HEK293 (cell line): ENCODE measurements around the gene NDUFAF5.
"Not testable (repeated sequence)": the region's sequence is repeated elsewhere in the genome, so short reads cannot be mapped to it uniquely, and the experiment has no call there.

ENCODE experiments used
- CTCF ChIA-PET: fragments of 350-600 bp; formaldehyde crosslinking; extraction: SDS; loops from one replicate; lab custom pipeline; 2021; ENCODE audit warnings: antibody characterized with exemption; lab: Yijun Ruan, JAX
- POLR2A ChIA-PET: fragments of 300-600 bp; formaldehyde crosslinking; extraction: SDS; loops from one replicate; lab custom pipeline; 2020; ENCODE audit warnings: antibody characterized with exemption, inconsistent platforms; lab: Yijun Ruan, JAX
- H3K27ac ChIP-seq: fragments of 200-500 bp; sonication (Bioruptor generic); 2 replicates; pipeline ENCODE4 v1.5.1; 2014; ENCODE audit warnings: low read depth, low read length, control low read depth, inconsistent platforms; ENCODE audit errors: extremely low read depth
- H3K36me3 ChIP-seq, 2 experiments: fragments of 200-500 bp in 1 of 2; sonication (Bioruptor generic) in 1 of 2; 1 replicate in 1 of 2; 2 replicates in 1 of 2; pipeline ENCODE4 v1.5.1; 2014 to 2017; ENCODE audit warnings: inconsistent platforms in 2 of 2, low read length in 2 of 2; ENCODE audit not compliant: control insufficient read depth in 2 of 2, insufficient read depth in 1 of 2
- H3K4me1 ChIP-seq: fragments of 200-500 bp; sonication (Bioruptor generic); 2 replicates; pipeline ENCODE4 v1.5.1; 2014; ENCODE audit warnings: mild to moderate bottlenecking, low read length, inconsistent platforms; ENCODE audit not compliant: control insufficient read depth, insufficient read depth
- H3K4me3 ChIP-seq: 2 replicates; pipeline ENCODE4 v1.5.1; 2011; ENCODE audit warnings: low read depth, mild to moderate bottlenecking, control low read depth, low read length, moderate library complexity
- H3K9me3 ChIP-seq: fragments of 200-500 bp; sonication (Bioruptor generic); 2 replicates; pipeline ENCODE4 v1.5.1; 2014; ENCODE audit warnings: low read depth, low read length, inconsistent platforms; ENCODE audit not compliant: control insufficient read depth, insufficient read depth
- BCL6B ChIP-seq: fragments of 450-650 bp; formaldehyde crosslinking; IDR thresholded peaks from 2 replicates; pipeline ENCODE4 v1.5.1; 2017; ENCODE audit warnings: missing biosample characterization, missing genetic modification characterization
- GLIS1 ChIP-seq: fragments of 450-650 bp; formaldehyde crosslinking; IDR thresholded peaks from 2 replicates; pipeline ENCODE4 v1.5.1; 2016; ENCODE audit warnings: missing biosample characterization, missing genetic modification characterization
- HOXC10 ChIP-seq: sonication (generic); formaldehyde crosslinking; IDR thresholded peaks from 2 replicates; pipeline ENCODE4 v1.8.1; 2023; ENCODE audit warnings: mild to moderate bottlenecking, missing genetic modification reagents
- SP2 ChIP-seq: fragments of 450-650 bp; formaldehyde crosslinking; IDR thresholded peaks from 2 replicates; pipeline ENCODE4 v1.5.1; 2016; ENCODE audit warnings: missing biosample characterization, missing genetic modification characterization
- SP7 ChIP-seq: fragments of 450-650 bp; formaldehyde crosslinking; IDR thresholded peaks from 2 replicates; pipeline ENCODE4 v1.5.1; 2016; ENCODE audit warnings: missing biosample characterization, missing genetic modification characterization
- YY2 ChIP-seq: fragments of 450-650 bp; formaldehyde crosslinking; IDR thresholded peaks from 2 replicates; pipeline ENCODE4 v1.5.1; 2016; ENCODE audit warnings: missing biosample characterization, missing genetic modification characterization
- ZBTB17 ChIP-seq: fragments of 450-650 bp; formaldehyde crosslinking; IDR thresholded peaks from 2 replicates; pipeline ENCODE4 v1.5.1; 2016; ENCODE audit warnings: missing biosample characterization, missing genetic modification characterization
- ZBTB7A ChIP-seq: fragments of 450-650 bp; formaldehyde crosslinking; IDR thresholded peaks from 2 replicates; pipeline ENCODE4 v1.5.1; 2016; ENCODE audit warnings: low read depth, missing biosample characterization, missing genetic modification characterization
- ZNF23 ChIP-seq: fragments of 450-650 bp; formaldehyde crosslinking; IDR thresholded peaks from 2 replicates; pipeline ENCODE4 v1.5.1; 2016; ENCODE audit warnings: missing biosample characterization, missing genetic modification characterization, borderline replicate concordance
- ZNF394 ChIP-seq: fragments of 450-650 bp; formaldehyde crosslinking; IDR thresholded peaks from 2 replicates; pipeline ENCODE4 v1.5.1; 2016; ENCODE audit warnings: missing biosample characterization, missing genetic modification characterization, mild to moderate bottlenecking, moderate library complexity, borderline replicate concordance
- ZNF48 ChIP-seq: fragments of 450-650 bp; formaldehyde crosslinking; IDR thresholded peaks from 2 replicates; pipeline ENCODE4 v1.5.1; 2016; ENCODE audit warnings: missing biosample characterization, missing genetic modification characterization
- ZNF514 ChIP-seq: fragments of 450-650 bp; formaldehyde crosslinking; IDR thresholded peaks from 2 replicates; pipeline ENCODE4 v1.5.1; 2016; ENCODE audit warnings: missing biosample characterization, missing genetic modification characterization
- ZNF530 ChIP-seq: fragments of 450-650 bp; formaldehyde crosslinking; IDR thresholded peaks from 2 replicates; pipeline ENCODE4 v1.5.1; 2016; ENCODE audit warnings: low read depth, missing biosample characterization, missing genetic modification characterization
- ZNF558 ChIP-seq: fragments of 450-650 bp; formaldehyde crosslinking; IDR thresholded peaks from 2 replicates; pipeline ENCODE4 v1.5.1; 2016; ENCODE audit warnings: missing biosample characterization, missing genetic modification characterization
- ZNF571 ChIP-seq: fragments of 450-650 bp; formaldehyde crosslinking; IDR thresholded peaks from 2 replicates; pipeline ENCODE4 v1.5.0; 2017; ENCODE audit warnings: missing biosample characterization, missing genetic modification characterization
- ZNF600 ChIP-seq: fragments of 450-650 bp; formaldehyde crosslinking; IDR thresholded peaks from 2 replicates; pipeline ENCODE4 v1.5.1; 2016; ENCODE audit warnings: missing biosample characterization, missing genetic modification characterization
- ZNF621 ChIP-seq: fragments of 450-650 bp; formaldehyde crosslinking; IDR thresholded peaks from 2 replicates; pipeline ENCODE4 v1.5.1; 2017; ENCODE audit warnings: missing biosample characterization, missing genetic modification characterization
- ZNF639 ChIP-seq: fragments of 450-650 bp; formaldehyde crosslinking; IDR thresholded peaks from 2 replicates; pipeline ENCODE4 v1.5.1; 2016; ENCODE audit warnings: missing biosample characterization, missing genetic modification characterization
- ZNF654 ChIP-seq: fragments of 450-650 bp; formaldehyde crosslinking; IDR thresholded peaks from 2 replicates; pipeline ENCODE4 v1.5.1; 2016; ENCODE audit warnings: low read depth, missing biosample characterization, missing genetic modification characterization
- ZNF660 ChIP-seq: fragments of 450-650 bp; IDR thresholded peaks from 2 replicates; pipeline ENCODE4 v1.5.1; 2018; ENCODE audit warnings: missing biosample characterization, mild to moderate bottlenecking, missing genetic modification characterization
- ZNF701 ChIP-seq: fragments of 450-650 bp; formaldehyde crosslinking; IDR thresholded peaks from 2 replicates; pipeline ENCODE4 v1.5.1; 2016; ENCODE audit warnings: missing biosample characterization, missing genetic modification characterization
- ZNF76 ChIP-seq: fragments of 450-650 bp; formaldehyde crosslinking; IDR thresholded peaks from 2 replicates; pipeline ENCODE4; 2016; ENCODE audit warnings: low read depth, missing biosample characterization, missing genetic modification characterization, borderline replicate concordance
- ZNF768 ChIP-seq: fragments of 450-650 bp; formaldehyde crosslinking; IDR thresholded peaks from 2 replicates; pipeline ENCODE4 v1.5.1; 2018; ENCODE audit warnings: missing biosample characterization, mild to moderate bottlenecking, missing genetic modification characterization
- ZNF791 ChIP-seq: fragments of 450-650 bp; formaldehyde crosslinking; IDR thresholded peaks from 2 replicates; pipeline ENCODE4 v1.5.1; 2016; ENCODE audit warnings: missing biosample characterization, missing genetic modification characterization
- ZNF792 ChIP-seq: fragments of 450-650 bp; formaldehyde crosslinking; IDR thresholded peaks from 2 replicates; pipeline ENCODE4 v1.5.1; 2016; ENCODE audit warnings: missing biosample characterization, missing genetic modification characterization
- ZNF830 ChIP-seq: fragments of 450-650 bp; IDR thresholded peaks from 2 replicates; pipeline ENCODE4 v1.5.0; 2018; ENCODE audit warnings: missing biosample characterization, missing genetic modification characterization, low read depth, mild to moderate bottlenecking, moderate library complexity
- TF ChIP-seq, protein P1 (sequence below): fragments of 450-650 bp; formaldehyde crosslinking; IDR thresholded peaks from 2 replicates; pipeline ENCODE4 v1.5.1; 2016; ENCODE audit warnings: missing biosample characterization, missing genetic modification characterization, low read depth
- TF ChIP-seq, protein P2 (sequence below): fragments of 450-650 bp; formaldehyde crosslinking; IDR thresholded peaks from 2 replicates; pipeline ENCODE4 v1.5.1; 2016; ENCODE audit warnings: missing biosample characterization, missing genetic modification characterization

Gene NDUFAF5

GRCh38 chr20:13736436-13737191 is 48.2 kb upstream of the NDUFAF5 start:
- H3K9me3 ChIP-seq: no peaks in the 10 kb centered on the region
- TF ChIP-seq GLIS1: no peak
- no peak for TF ChIP-seq ZNF571
- no peak for TF ChIP-seq ZNF514 (tag by site-specific recombination)
- no peak for TF ChIP-seq HOXC10 (CRISPR knock-in tag)
- TF ChIP-seq ZNF654 (tag by site-specific recombination): no peak
- no peak for TF ChIP-seq ZNF701 (tag by site-specific recombination)
- no peak for TF ChIP-seq SP7 (tag by site-specific recombination)
- no peak for TF ChIP-seq ZBTB17 (tag by site-specific recombination)
- TF ChIP-seq, protein P1, sequence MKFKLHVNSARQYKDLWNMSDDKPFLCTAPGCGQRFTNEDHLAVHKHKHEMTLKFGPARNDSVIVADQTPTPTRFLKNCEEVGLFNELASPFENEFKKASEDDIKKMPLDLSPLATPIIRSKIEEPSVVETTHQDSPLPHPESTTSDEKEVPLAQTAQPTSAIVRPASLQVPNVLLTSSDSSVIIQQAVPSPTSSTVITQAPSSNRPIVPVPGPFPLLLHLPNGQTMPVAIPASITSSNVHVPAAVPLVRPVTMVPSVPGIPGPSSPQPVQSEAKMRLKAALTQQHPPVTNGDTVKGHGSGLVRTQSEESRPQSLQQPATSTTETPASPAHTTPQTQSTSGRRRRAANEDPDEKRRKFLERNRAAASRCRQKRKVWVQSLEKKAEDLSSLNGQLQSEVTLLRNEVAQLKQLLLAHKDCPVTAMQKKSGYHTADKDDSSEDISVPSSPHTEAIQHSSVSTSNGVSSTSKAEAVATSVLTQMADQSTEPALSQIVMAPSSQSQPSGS (tag by site-specific recombination): no peak
- TF ChIP-seq ZNF558: no peak
- TF ChIP-seq ZNF23 (tag by site-specific recombination): no peak
- TF ChIP-seq ZNF621: no peak
- H3K36me3 ChIP-seq: peaks cover 9 to 36% of the 10 kb centered on the region in 2 experiments
- ChIA-PET POLR2A (no interaction called here), CTCF (interaction anchor here (1.0 kb wide), 1 partner anchor 16 kb away, joined by 3 read pairs; no protein-coding TSS in a partner anchor)
- no peak overlapping the region for H3K4me3 ChIP-seq
- H3K4me1 ChIP-seq: no peaks in the 10 kb centered on the region
- H3K27ac ChIP-seq: no peak overlapping the region

DNA sequence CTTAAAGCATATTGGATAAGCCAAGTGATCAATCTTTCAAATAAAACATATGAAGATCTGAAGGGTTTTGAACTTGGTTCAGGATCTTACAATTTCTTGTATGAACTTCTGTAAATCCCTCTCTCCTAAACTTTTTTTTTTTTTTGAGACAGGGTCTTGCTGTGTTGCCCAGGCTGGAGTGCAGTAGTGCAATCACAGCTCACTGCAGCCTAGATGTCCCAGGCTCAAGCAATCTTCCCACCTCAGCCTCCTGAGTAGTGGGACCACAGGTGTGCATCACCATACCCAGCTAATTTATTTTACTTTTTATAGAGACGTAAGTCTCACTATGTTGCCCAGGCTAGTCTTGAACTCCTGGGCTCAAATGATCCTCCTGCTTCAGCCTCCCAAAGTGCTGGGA is 46.6 kb upstream of the NDUFAF5 start:
- peaks cover 4 to 35% of the 10 kb centered on the region in 2 experiments for H3K36me3 ChIP-seq
- CTCF ChIA-PET, H3K4me3 ChIP-seq, H3K27ac ChIP-seq, H3K4me1 ChIP-seq, POLR2A ChIA-PET, H3K9me3 ChIP-seq: not testable (repeated sequence)

DNA sequence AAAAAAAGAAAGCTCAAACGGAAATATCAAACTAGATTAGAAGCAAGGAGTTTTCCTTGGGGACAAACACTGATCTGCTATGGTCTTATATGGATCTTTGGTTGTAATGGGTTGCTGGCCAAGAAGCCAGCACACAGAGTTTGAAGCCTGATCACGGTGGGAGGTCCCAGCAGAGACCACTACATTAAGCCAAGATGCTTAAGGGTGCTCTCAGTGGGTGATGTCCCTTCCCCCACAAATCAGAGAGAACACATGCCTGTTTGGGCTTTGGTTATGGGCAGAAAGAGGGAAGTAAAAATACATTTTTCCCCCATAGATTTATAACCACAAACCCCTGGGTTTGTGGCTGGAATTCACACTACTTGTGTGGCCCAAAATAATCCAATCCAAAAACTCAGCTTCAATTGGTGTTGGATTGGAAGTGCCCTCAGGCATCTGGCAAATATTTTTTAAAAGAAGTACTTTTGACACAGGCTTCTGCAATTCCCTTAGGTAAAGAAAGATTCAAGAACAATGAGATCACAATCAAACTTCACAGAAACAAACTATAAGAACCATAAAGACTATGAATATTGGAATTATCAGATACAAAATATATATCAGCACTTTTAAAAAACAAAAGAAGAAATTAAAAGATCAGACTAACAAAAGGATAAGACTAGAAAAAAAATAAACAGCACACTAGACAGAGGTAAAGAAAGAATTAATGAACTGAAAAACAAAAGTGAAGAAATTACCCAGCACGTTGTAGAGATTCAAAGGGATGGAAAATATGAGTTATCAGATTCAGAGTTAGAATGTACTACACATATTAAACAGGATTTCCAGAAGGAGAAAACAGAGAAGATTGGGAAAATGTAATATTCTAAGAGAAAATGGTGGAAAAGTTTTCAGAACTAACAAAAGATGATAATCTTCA is 44.8 kb upstream of the NDUFAF5 start:
- H3K4me1 ChIP-seq: no peaks in the 10 kb centered on the region
- POLR2A ChIA-PET: no interaction called here
- peaks cover 0 to 26% of the 10 kb centered on the region in 2 experiments; a peak in 2 of 3 replicates for H3K36me3 ChIP-seq
- no peak overlapping the region for H3K4me3 ChIP-seq
- H3K9me3 ChIP-seq: no peaks in the 10 kb centered on the region
- CTCF ChIA-PET: interaction anchor here (0.5 to 0.7 kb wide), 2 partner anchors 31 to 1081 kb away, joined by 4 to 7 read pairs; no protein-coding TSS in a partner anchor
- no peak overlapping the region for H3K27ac ChIP-seq
- TF ChIP-seq ZNF48 (no peak), SP2 (tag by site-specific recombination) (no peak), ZNF792 (tag by site-specific recombination) (no peak), ZNF830 (tag by site-specific recombination) (no peak), ZNF530 (tag by site-specific recombination) (no peak), ZNF768 (tag by site-specific recombination) (no peak), ZNF600 (tag by site-specific recombination) (no peak), ZNF791 (tag by site-specific recombination) (no peak), ZNF660 (no peak), ZBTB7A (tag by site-specific recombination) (no peak), BCL6B (tag by site-specific recombination) (no peak), ZNF639 (tag by site-specific recombination) (no peak), ZNF394 (tag by site-specific recombination) (no peak), YY2 (tag by site-specific recombination) (no peak), ZNF76 (tag by site-specific recombination) (no peak)
- TF ChIP-seq, protein P2, sequence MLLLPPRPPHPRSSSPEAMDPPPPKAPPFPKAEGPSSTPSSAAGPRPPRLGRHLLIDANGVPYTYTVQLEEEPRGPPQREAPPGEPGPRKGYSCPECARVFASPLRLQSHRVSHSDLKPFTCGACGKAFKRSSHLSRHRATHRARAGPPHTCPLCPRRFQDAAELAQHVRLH (tag by site-specific recombination): no peak
